Caco-2 (cell line): Measurements from ENCODE around the gene KLHL25. TPM values are rescaled to one million over a fixed set of nuclear protein-coding genes. Genes with fewer than 3 reads are reported as not detected.

ENCODE experiments used
- BruUV-seq: library from RNA; stranded (reverse); fragments of 400-500 nt; replicated peaks from 2 replicates; lab custom pipeline; 2021; lab: Mats Ljungman, UMichigan
- CTCF ChIA-PET: fragments of 300-600 bp; sonication (Branson Sonifier 250); formaldehyde crosslinking; loops from one replicate; lab custom pipeline; 2022; ENCODE audit warnings: antibody characterized with exemption; lab: Charles Lee
- POLR2A ChIA-PET: fragments of 300-600 bp; sonication (Branson Sonifier 250); formaldehyde crosslinking; loops from one replicate; lab custom pipeline; 2022; ENCODE audit warnings: antibody characterized with exemption; lab: Charles Lee
- DNase-seq, 2 experiments: peaks; one replicate each; pipeline versions ENCODE4 v3.0.0 to v3.0.0-alpha.2; 2020 to 2022
- H3K27me3 ChIP-seq: replicated peaks from 2 replicates; pipeline ENCODE4 v1.6.0; 2011; ENCODE audit warnings: low read length; ENCODE audit not compliant: control insufficient read depth, insufficient read depth
- H3K36me3 ChIP-seq: 2 replicates; pipeline ENCODE4 v1.5.1; 2011; ENCODE audit warnings: low read length; ENCODE audit not compliant: control insufficient read depth, insufficient read depth
- H3K4me1 ChIP-seq: fragments of 250-450 bp; sonication (Bioruptor Pico); 2 replicates; pipeline ENCODE4 v1.5.1; 2020; ENCODE audit warnings: mild to moderate bottlenecking
- H3K4me3 ChIP-seq: 2 replicates; pipeline ENCODE4 v1.5.1; 2011; ENCODE audit warnings: low read depth, mild to moderate bottlenecking, control low read depth, low read length
- H3K9me3 ChIP-seq: fragments of 250-450 bp; sonication (Bioruptor Pico); 2 replicates; pipeline ENCODE4 v1.5.1; 2020; ENCODE audit warnings: mild to moderate bottlenecking, moderate library complexity
- H3K27ac Mint-ChIP-seq: one replicate; pipeline ENCODE4 v1.8.0; 2022; ENCODE audit warnings: mixed read lengths; ENCODE audit not compliant: unreplicated experiment
- H3K27me3 Mint-ChIP-seq: one replicate; pipeline ENCODE4 v1.8.0; 2022; ENCODE audit warnings: mixed read lengths; ENCODE audit not compliant: insufficient read depth, unreplicated experiment
- H3K36me3 Mint-ChIP-seq: one replicate; pipeline ENCODE4 v1.8.0; 2022; ENCODE audit warnings: mild to moderate bottlenecking, mixed read lengths; ENCODE audit not compliant: insufficient read depth, unreplicated experiment
- H3K4me1 Mint-ChIP-seq: one replicate; pipeline ENCODE4 v1.8.0; 2022; ENCODE audit warnings: low read depth, mixed read lengths; ENCODE audit not compliant: unreplicated experiment
- H3K4me3 Mint-ChIP-seq: one replicate; pipeline ENCODE4 v1.8.0; 2022; ENCODE audit warnings: mild to moderate bottlenecking, moderate library complexity, mixed read lengths; ENCODE audit not compliant: unreplicated experiment
- H3K9me3 Mint-ChIP-seq: one replicate; pipeline ENCODE4 v1.8.0; 2022; ENCODE audit warnings: mixed read lengths; ENCODE audit not compliant: unreplicated experiment
- CTCF ChIP-seq, 2 experiments: fragments of 200-600 bp in 1 of 2; IDR thresholded peaks; 1 replicate in 1 of 2; 2 replicates in 1 of 2; pipeline versions ENCODE4 v1.5.1 to v1.8.0; 2011 to 2022; ENCODE audit warnings: antibody characterized with exemption in 1 of 2, control low read depth in 1 of 2, inconsistent platforms in 1 of 2, low read depth in 1 of 2, low read length in 1 of 2, mild to moderate bottlenecking in 1 of 2, moderate library complexity in 1 of 2; ENCODE audit not compliant: insufficient read depth in 1 of 2, severe bottlenecking in 1 of 2, unreplicated experiment in 1 of 2
- intact Hi-C: fragments of 100-400 bp; cut with micrococcal nuclease; formaldehyde crosslinking; loops from one replicate; pipeline ENCODE4 v1.10.0; 2022; ENCODE audit not compliant: unreplicated experiment
- total RNA-seq: library from RNA; stranded (reverse); gene quantifications from 2 replicates; pipeline ENCODE4 v1.2.3, GENCODE V29; 2022

KLHL25 gene
- total RNA-seq, 1 experiment from 2014 or later: 15.4 TPM

GRCh38 chr15:85793641-85794597, 806 bp downstream of the KLHL25 start:
- intact Hi-C loops: no loop called here
- DNase-seq: peak in 1 of 2 experiments; percentile 44
- Histone ChIP-seq H3K27me3 (no peaks in the 10 kb centered on the region), H3K9me3 (no peaks in the 10 kb centered on the region), H3K36me3 (no peaks in the 10 kb centered on the region), H3K4me1 (peaks cover 7% of the 10 kb centered on the region), H3K4me3 (peak overlapping the region; percentile 83)
- CTCF ChIA-PET: no interaction called here
- peaks cover 5% of the 10 kb centered on the region for H3K36me3 Mint-ChIP-seq
- peak overlapping the region; percentile 76 for H3K4me3 Mint-ChIP-seq
- no peaks in the 10 kb centered on the region for H3K27me3 Mint-ChIP-seq
- TF ChIP-seq CTCF (IDR thresholded peaks at IDR 0.05; ENCODE audit: insufficient read depth in 1 of 2, low read depth in 1 of 2, low read length in 1 of 2, severe bottlenecking in 1 of 2, unreplicated experiment in 1 of 2): no peak
- H3K27ac Mint-ChIP-seq: peak overlapping the region; percentile 69
- H3K9me3 Mint-ChIP-seq: no peaks in the 10 kb centered on the region
- H3K4me1 Mint-ChIP-seq: peaks cover 22% of the 10 kb centered on the region
- POLR2A ChIA-PET: interaction anchor here (0.6 kb wide), 1 partner anchor 235 kb away, joined by 3 read pairs; no protein-coding TSS in a partner anchor
- BruUV-seq: TSS peak; percentile 47

GRCh38 chr15:85792912-85793590, 1.7 kb downstream of the KLHL25 start:
- ChIA-PET POLR2A (no interaction called here), CTCF (no interaction called here)
- no TSS peak for BruUV-seq

More at GRCh38 chr15:85792912-85793590, 1.7 kb downstream of the KLHL25 start:
- no peak for DNase-seq
- TF ChIP-seq CTCF (IDR thresholded peaks at IDR 0.05; ENCODE audit: insufficient read depth in 1 of 2, low read depth in 1 of 2, low read length in 1 of 2, severe bottlenecking in 1 of 2, unreplicated experiment in 1 of 2): no peak
- intact Hi-C loops: no loop called here
- H3K36me3 ChIP-seq: no peaks in the 10 kb centered on the region
- Mint-ChIP-seq H3K27ac (no peak overlapping the region), H3K4me3 (peak overlapping the region; percentile 76), H3K9me3 (no peaks in the 10 kb centered on the region), H3K4me1 (peaks cover 22% of the 10 kb centered on the region), H3K27me3 (no peaks in the 10 kb centered on the region), H3K36me3 (peaks cover 5% of the 10 kb centered on the region)
- H3K4me3 ChIP-seq: peak overlapping the region; percentile 83
- no peaks in the 10 kb centered on the region for H3K9me3 ChIP-seq
- H3K27me3 ChIP-seq: no peaks in the 10 kb centered on the region
- peaks cover 7% of the 10 kb centered on the region for H3K4me1 ChIP-seq
